NCI-H69 (cell line): ENCODE results near the gene ZMIZ1.

Source experiments
- DNase-seq: peaks from one replicate; lab custom pipeline; 2025; lab: John Stamatoyannopoulos, UW

The ZMIZ1 gene

GRCh38 chr10:79155301-79156081 lies 86.7 kb downstream of the ZMIZ1 start:
- no peak for DNase-seq

- no peak for DNase-seq
Observed at GRCh38 chr10:79156334-79157274, 87.8 kb downstream of the ZMIZ1 start.

- DNase-seq: no peak
Observed at GRCh38 chr10:79158004-79158340, 89.2 kb downstream of the ZMIZ1 start.

- no peak for DNase-seq
Observed at GRCh38 chr10:79158402-79159097, 89.8 kb downstream of the ZMIZ1 start.

- no peak for DNase-seq
Observed at GRCh38 chr10:79159141-79159651, 90.4 kb downstream of the ZMIZ1 start.

GRCh38 chr10:79159785-79160184 lies 91.0 kb downstream of the ZMIZ1 start:
- no peak for DNase-seq

- no peak for DNase-seq
Observed at GRCh38 chr10:79160191-79160590, 91.4 kb downstream of the ZMIZ1 start.

- DNase-seq: no peak
Observed at GRCh38 chr10:79161557-79161956, 92.8 kb downstream of the ZMIZ1 start.

GRCh38 chr10:79162022-79162421 lies 93.3 kb downstream of the ZMIZ1 start:
- no peak for DNase-seq

- DNase-seq: no peak
Observed at GRCh38 chr10:79162861-79163665, 94.3 kb downstream of the ZMIZ1 start.

GRCh38 chr10:79163666-79163975 lies 94.9 kb downstream of the ZMIZ1 start:
- no peak for DNase-seq

- DNase-seq: no peak
Observed at GRCh38 chr10:79164075-79164474, 95.3 kb downstream of the ZMIZ1 start.

GRCh38 chr10:79165070-79165778 lies 96.5 kb downstream of the ZMIZ1 start:
- no peak for DNase-seq

- DNase-seq: peak; percentile 53
Observed at GRCh38 chr10:79166312-79166721, 97.6 kb downstream of the ZMIZ1 start.

GRCh38 chr10:79166741-79167140 lies 98.0 kb downstream of the ZMIZ1 start:
- DNase-seq: peak; percentile 41

GRCh38 chr10:79167537-79167936 lies 98.8 kb downstream of the ZMIZ1 start:
- DNase-seq: peak; percentile 4

- DNase-seq: peak; percentile 72
Observed at GRCh38 chr10:79168210-79168609, 99.4 kb downstream of the ZMIZ1 start.

- DNase-seq: peak; percentile 7
Observed at GRCh38 chr10:79170226-79170752, 101.5 kb downstream of the ZMIZ1 start.

GRCh38 chr10:79170993-79171392 lies 102.2 kb downstream of the ZMIZ1 start:
- no peak for DNase-seq

- DNase-seq: no peak
Observed at GRCh38 chr10:79171504-79171903, 102.7 kb downstream of the ZMIZ1 start.

GRCh38 chr10:79172881-79173280 lies 104.1 kb downstream of the ZMIZ1 start:
- DNase-seq: no peak
